Activated naive CD4-positive, alpha-beta T cell treated with anti-CD3 and anti-CD28 coated beads, Interleukin-2, amount 10 ng/mL, durations not matched to agents 7 days and 5 days (primary cell): ENCODE results near the gene SLC2A9.

ENCODE experiments used
- CTCF ChIA-PET: fragments of 350-600 bp; sonication (Branson Sonifier 250); formaldehyde crosslinking; loops from one replicate; lab custom pipeline; 2021; ENCODE audit warnings: antibody characterized with exemption; lab: Charles Lee
- DNase-seq: peaks from one replicate; pipeline ENCODE4 v3.0.0-alpha.2; 2020
- H3K27ac Mint-ChIP-seq: one replicate; pipeline ENCODE4 v1.8.0; 2021; ENCODE audit warnings: mild to moderate bottlenecking, moderate library complexity, mixed read lengths
- H3K27me3 Mint-ChIP-seq: one replicate; pipeline ENCODE4 v1.8.0; 2021; ENCODE audit warnings: mild to moderate bottlenecking, mixed read lengths
- H3K36me3 Mint-ChIP-seq: one replicate; pipeline ENCODE4 v1.8.0; 2021; ENCODE audit warnings: mixed read lengths
- H3K4me1 Mint-ChIP-seq: one replicate; pipeline ENCODE4 v1.8.0; 2021; ENCODE audit warnings: mixed read lengths
- H3K4me3 Mint-ChIP-seq: one replicate; pipeline ENCODE4 v1.8.0; 2021; ENCODE audit warnings: mild to moderate bottlenecking, moderate library complexity, mixed read lengths
- H3K9me3 Mint-ChIP-seq: one replicate; pipeline ENCODE4 v1.8.0; 2021; ENCODE audit warnings: mixed read lengths

SLC2A9 gene

GRCh38 chr4:10051517-10052135 is 30.3 kb upstream of the SLC2A9 start:
- CTCF ChIA-PET = no interaction called here
- Mint-ChIP-seq H3K4me1 (peaks cover 16% of the 10 kb centered on the region), H3K4me3 (no peak overlapping the region), H3K36me3 (peaks cover 8% of the 10 kb centered on the region), H3K27ac (no peak overlapping the region), H3K9me3 (no peaks in the 10 kb centered on the region), H3K27me3 (no peaks in the 10 kb centered on the region)
- no peak for DNase-seq

GRCh38 chr4:10050721-10051120 is 29.4 kb upstream of the SLC2A9 start:
- H3K4me3 Mint-ChIP-seq = no peak overlapping the region
- H3K27ac Mint-ChIP-seq = no peak overlapping the region
- DNase-seq = no peak
- peaks cover 2% of the 10 kb centered on the region for H3K36me3 Mint-ChIP-seq
- no peaks in the 10 kb centered on the region for H3K27me3 Mint-ChIP-seq
- CTCF ChIA-PET = no interaction called here
- no peaks in the 10 kb centered on the region for H3K9me3 Mint-ChIP-seq
- peaks cover 16% of the 10 kb centered on the region for H3K4me1 Mint-ChIP-seq

GRCh38 chr4:10050261-10050661 is 29.0 kb upstream of the SLC2A9 start:
- Mint-ChIP-seq H3K9me3 (no peaks in the 10 kb centered on the region), H3K4me1 (peaks cover 16% of the 10 kb centered on the region), H3K27me3 (no peaks in the 10 kb centered on the region), H3K36me3 (no peaks in the 10 kb centered on the region), H3K27ac (no peak overlapping the region), H3K4me3 (no peak overlapping the region)
- DNase-seq = no peak
- CTCF ChIA-PET = no interaction called here

- Mint-ChIP-seq H3K27ac (no peak overlapping the region), H3K36me3 (no peaks in the 10 kb centered on the region), H3K4me1 (peaks cover 16% of the 10 kb centered on the region)
Observed at GRCh38 chr4:10048941-10049697, 27.8 kb upstream of the SLC2A9 start.

GRCh38 chr4:10047967-10048366 is 26.7 kb upstream of the SLC2A9 start:
- CTCF ChIA-PET = no interaction called here
- H3K27ac Mint-ChIP-seq = no peak overlapping the region
- no peak for DNase-seq
- peaks cover 8% of the 10 kb centered on the region for H3K4me1 Mint-ChIP-seq
- peaks cover 2% of the 10 kb centered on the region for H3K9me3 Mint-ChIP-seq
- no peaks in the 10 kb centered on the region for H3K36me3 Mint-ChIP-seq
- no peak overlapping the region for H3K4me3 Mint-ChIP-seq
- H3K27me3 Mint-ChIP-seq = no peaks in the 10 kb centered on the region

More at GRCh38 chr4:10048941-10049697, 27.8 kb upstream of the SLC2A9 start:
- DNase-seq = no peak
- Mint-ChIP-seq H3K9me3 (no peaks in the 10 kb centered on the region), H3K27me3 (no peaks in the 10 kb centered on the region), H3K4me3 (no peak overlapping the region)
- CTCF ChIA-PET = no interaction called here

GRCh38 chr4:10046471-10046870 is 25.2 kb upstream of the SLC2A9 start:
- Mint-ChIP-seq H3K9me3 (peaks cover 11% of the 10 kb centered on the region), H3K4me3 (no peak overlapping the region), H3K27ac (no peak overlapping the region), H3K36me3 (peaks cover 7% of the 10 kb centered on the region), H3K4me1 (peaks cover 8% of the 10 kb centered on the region), H3K27me3 (no peaks in the 10 kb centered on the region)
- DNase-seq = no peak
- CTCF ChIA-PET = no interaction called here

- H3K36me3 Mint-ChIP-seq = peaks cover 7% of the 10 kb centered on the region
- H3K27ac Mint-ChIP-seq = no peak overlapping the region
- H3K4me1 Mint-ChIP-seq = peaks cover 8% of the 10 kb centered on the region
- CTCF ChIA-PET = no interaction called here
- H3K27me3 Mint-ChIP-seq = no peaks in the 10 kb centered on the region
- H3K9me3 Mint-ChIP-seq = peaks cover 11% of the 10 kb centered on the region
- no peak for DNase-seq
- no peak overlapping the region for H3K4me3 Mint-ChIP-seq
Observed at GRCh38 chr4:10045481-10045880, 24.2 kb upstream of the SLC2A9 start.

- DNase-seq = no peak
- Mint-ChIP-seq H3K27ac (no peak overlapping the region), H3K9me3 (peaks cover 11% of the 10 kb centered on the region), H3K27me3 (no peaks in the 10 kb centered on the region), H3K36me3 (peaks cover 7% of the 10 kb centered on the region), H3K4me1 (no peaks in the 10 kb centered on the region), H3K4me3 (no peak overlapping the region)
- CTCF ChIA-PET = no interaction called here
Observed at GRCh38 chr4:10041036-10041435, 19.7 kb upstream of the SLC2A9 start.

GRCh38 chr4:10040049-10040892 is 19.0 kb upstream of the SLC2A9 start:
- Mint-ChIP-seq H3K36me3 (peaks cover 7% of the 10 kb centered on the region), H3K4me1 (no peaks in the 10 kb centered on the region), H3K27ac (no peak overlapping the region), H3K4me3 (no peak overlapping the region), H3K27me3 (peaks cover 6% of the 10 kb centered on the region), H3K9me3 (peaks cover 11% of the 10 kb centered on the region)
- DNase-seq = no peak
- CTCF ChIA-PET = interaction anchor here (0.7 kb wide), 1 partner anchor 26 kb away, joined by 3 read pairs; no protein-coding TSS in a partner anchor

- Mint-ChIP-seq H3K4me3 (no peak overlapping the region), H3K27me3 (peaks cover 21% of the 10 kb centered on the region), H3K4me1 (peaks cover 21% of the 10 kb centered on the region), H3K36me3 (no peaks in the 10 kb centered on the region), H3K27ac (no peak overlapping the region), H3K9me3 (no peaks in the 10 kb centered on the region)
- CTCF ChIA-PET = no interaction called here
- no peak for DNase-seq
Observed at GRCh38 chr4:10036807-10037342, 15.6 kb upstream of the SLC2A9 start.

GRCh38 chr4:10035130-10035529 is 13.8 kb upstream of the SLC2A9 start:
- Mint-ChIP-seq H3K4me1 (peaks cover 21% of the 10 kb centered on the region), H3K27me3 (peaks cover 21% of the 10 kb centered on the region), H3K27ac (no peak overlapping the region), H3K36me3 (no peaks in the 10 kb centered on the region), H3K9me3 (no peaks in the 10 kb centered on the region), H3K4me3 (no peak overlapping the region)
- CTCF ChIA-PET = interaction anchor here (0.7 to 2.9 kb wide), 2 partner anchors 16 kb away, joined by 3 to 9 read pairs; no protein-coding TSS in a partner anchor
- no peak for DNase-seq

GRCh38 chr4:10034612-10035104 is 13.4 kb upstream of the SLC2A9 start:
- Mint-ChIP-seq H3K4me1 (peaks cover 21% of the 10 kb centered on the region), H3K27ac (no peak overlapping the region), H3K36me3 (no peaks in the 10 kb centered on the region), H3K9me3 (no peaks in the 10 kb centered on the region), H3K27me3 (peaks cover 21% of the 10 kb centered on the region), H3K4me3 (no peak overlapping the region)
- no peak for DNase-seq
- CTCF ChIA-PET = interaction anchor here (2.9 kb wide), 1 partner anchor 15 kb away, joined by 9 read pairs; no protein-coding TSS in a partner anchor

- CTCF ChIA-PET = interaction anchor here (1.4 to 2.9 kb wide), 2 partner anchors 15 to 19 kb away, joined by 4 to 9 read pairs; no protein-coding TSS in a partner anchor
- no peaks in the 10 kb centered on the region for H3K36me3 Mint-ChIP-seq
- H3K9me3 Mint-ChIP-seq = no peaks in the 10 kb centered on the region
- no peak for DNase-seq
- H3K4me3 Mint-ChIP-seq = no peak overlapping the region
- peaks cover 21% of the 10 kb centered on the region for H3K4me1 Mint-ChIP-seq
- peaks cover 21% of the 10 kb centered on the region for H3K27me3 Mint-ChIP-seq
- no peak overlapping the region for H3K27ac Mint-ChIP-seq
Observed at GRCh38 chr4:10034136-10034535, 12.8 kb upstream of the SLC2A9 start.
